Vagina (tissue), 2 donors: ENCODE measurements around the gene GRIN2C.

Experiments used
- CTCF ChIP-seq, 3 experiments: fragments of 450-650 bp in 2 of 3; fragments of 200-600 bp in 1 of 3; sonication (generic) in 1 of 3; IDR thresholded peaks; one replicate each; pipeline ENCODE4 v1.5.1; 2017 to 2019; ENCODE audit warnings: antibody characterized with exemption in 3 of 3, mild to moderate bottlenecking in 2 of 3, moderate library complexity in 2 of 3
- POLR2AphosphoS5 ChIP-seq, 2 donors: sonication (generic); formaldehyde crosslinking; IDR thresholded peaks; one replicate each; pipeline ENCODE4 v1.9.0; 2017; ENCODE audit warnings: antibody characterized with exemption in 2 of 2, mild to moderate bottlenecking in 2 of 2, low read depth in 1 of 2; ENCODE audit not compliant: insufficient read depth in 1 of 2

GRCh38 chr17:74810699-74811485 lies 48.8 kb downstream of the GRIN2C start:
- TF ChIP-seq CTCF (IDR thresholded peaks at IDR 0.05) (no peak), POLR2AphosphoS5 (IDR thresholded peaks at IDR 0.05; ENCODE audit: insufficient read depth in 1 of 2, low read depth in 1 of 2) (no peak)
